Body of pancreas (tissue), 4 donors: ENCODE measurements around the gene NKAIN2. TPM values are rescaled to one million over a fixed set of nuclear protein-coding genes. Genes with fewer than 3 reads are reported as not detected.

Experiments used
- ATAC-seq: fragments of 150-250 bp; one replicate; pipeline ENCODE4 v1.9.1; 2016
- DNase-seq, 4 donors: peaks; one replicate each; pipeline ENCODE4 v3.0.0-alpha.2; 2019
- H3K27ac ChIP-seq, 4 donors: fragments of 200-600 bp; sonication (generic); 1 replicate in 3 of 4; 2 replicates in 1 of 4; pipeline versions ENCODE4 v1.5.1 to v1.6.1; 2016 to 2019; ENCODE audit warnings: mild to moderate bottlenecking in 1 of 4, mixed read lengths in 1 of 4, moderate library complexity in 1 of 4
- H3K27me3 ChIP-seq, 2 donors: fragments of 200-600 bp; sonication (generic); one replicate each; pipeline ENCODE4 v1.6.0; 2016; ENCODE audit warnings: mild to moderate bottlenecking in 1 of 2
- H3K36me3 ChIP-seq, 2 donors: fragments of 200-600 bp; sonication (generic); replicated peaks in 1 of 2; 2 replicates each; pipeline ENCODE4 v1.5.1; 2016; ENCODE audit warnings: low read depth in 2 of 2; ENCODE audit not compliant: insufficient read depth in 1 of 2
- H3K4me1 ChIP-seq: fragments of 200-600 bp; sonication (generic); one replicate; pipeline ENCODE4 v1.6.0; 2016
- H3K4me3 ChIP-seq, 2 donors: fragments of 200-600 bp; sonication (generic); 1 replicate in 1 of 2; 2 replicates in 1 of 2; pipeline ENCODE4 v1.5.1; 2016 to 2019
- H3K9me3 ChIP-seq, 3 donors: fragments of 200-600 bp; sonication (generic); 1 replicate in 2 of 3; 2 replicates in 1 of 3; pipeline ENCODE4 v1.5.1; 2016
- POLR2A ChIP-seq, 3 donors: fragments of 450-650 bp; IDR thresholded peaks; one replicate each; pipeline ENCODE4 v1.6.1; 2016; ENCODE audit warnings: antibody characterized with exemption in 3 of 3, mild to moderate bottlenecking in 2 of 3
- WGBS, 2 donors: methylation state at CpG; one replicate each; pipeline ENCODE4 v1.1.5; 2017; 5-methylcytosine and 5-hydroxymethylcytosine counted together
- intact Hi-C: fragments of 100-400 bp; cut with DNase I; formaldehyde crosslinking; loops from one replicate; pipeline ENCODE4 v1.15.1; 2023
- total RNA-seq, 2 donors: library from RNA; depleted of rRNA; stranded (reverse); fragments of >200 nt; gene quantifications; one replicate each; pipeline ENCODE4 v1.1.0, GENCODE V29; 2016
- TF ChIP-seq, protein P1 (sequence below), 7 experiments: fragments of 450-650 bp in 4 of 7; fragments of 200-600 bp in 3 of 7; sonication (generic) in 3 of 7; IDR thresholded peaks; one replicate each; pipeline ENCODE4 v1.5.1; 2016 to 2019; ENCODE audit warnings: antibody characterized with exemption in 7 of 7

NKAIN2 gene
- total RNA-seq, 2 donors from 2014 or later = not detected

GRCh38 chr6:124683507-124683906 is 879.8 kb downstream of the NKAIN2 start:
- Histone ChIP-seq H3K4me1 (no peaks in the 10 kb centered on the region), H3K27ac (no peak overlapping the region), H3K4me3 (no peak overlapping the region), H3K27me3 (no peaks in the 10 kb centered on the region), H3K9me3 (peaks cover 0 to 13% (median 0%) of the 10 kb centered on the region in 3 donors), H3K36me3 (no peaks in the 10 kb centered on the region)
- DNase-seq (no peak), ATAC-seq (no peak)
- 43 to 58% methylated on average over 4 of the region's 4 CpGs for WGBS, 2 donors
- TF ChIP-seq, protein P1, sequence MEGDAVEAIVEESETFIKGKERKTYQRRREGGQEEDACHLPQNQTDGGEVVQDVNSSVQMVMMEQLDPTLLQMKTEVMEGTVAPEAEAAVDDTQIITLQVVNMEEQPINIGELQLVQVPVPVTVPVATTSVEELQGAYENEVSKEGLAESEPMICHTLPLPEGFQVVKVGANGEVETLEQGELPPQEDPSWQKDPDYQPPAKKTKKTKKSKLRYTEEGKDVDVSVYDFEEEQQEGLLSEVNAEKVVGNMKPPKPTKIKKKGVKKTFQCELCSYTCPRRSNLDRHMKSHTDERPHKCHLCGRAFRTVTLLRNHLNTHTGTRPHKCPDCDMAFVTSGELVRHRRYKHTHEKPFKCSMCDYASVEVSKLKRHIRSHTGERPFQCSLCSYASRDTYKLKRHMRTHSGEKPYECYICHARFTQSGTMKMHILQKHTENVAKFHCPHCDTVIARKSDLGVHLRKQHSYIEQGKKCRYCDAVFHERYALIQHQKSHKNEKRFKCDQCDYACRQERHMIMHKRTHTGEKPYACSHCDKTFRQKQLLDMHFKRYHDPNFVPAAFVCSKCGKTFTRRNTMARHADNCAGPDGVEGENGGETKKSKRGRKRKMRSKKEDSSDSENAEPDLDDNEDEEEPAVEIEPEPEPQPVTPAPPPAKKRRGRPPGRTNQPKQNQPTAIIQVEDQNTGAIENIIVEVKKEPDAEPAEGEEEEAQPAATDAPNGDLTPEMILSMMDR (IDR thresholded peaks at IDR 0.05) = no peak
- no peak for TF ChIP-seq POLR2A (IDR thresholded peaks at IDR 0.05)
- intact Hi-C loops = no loop called here

DNA sequence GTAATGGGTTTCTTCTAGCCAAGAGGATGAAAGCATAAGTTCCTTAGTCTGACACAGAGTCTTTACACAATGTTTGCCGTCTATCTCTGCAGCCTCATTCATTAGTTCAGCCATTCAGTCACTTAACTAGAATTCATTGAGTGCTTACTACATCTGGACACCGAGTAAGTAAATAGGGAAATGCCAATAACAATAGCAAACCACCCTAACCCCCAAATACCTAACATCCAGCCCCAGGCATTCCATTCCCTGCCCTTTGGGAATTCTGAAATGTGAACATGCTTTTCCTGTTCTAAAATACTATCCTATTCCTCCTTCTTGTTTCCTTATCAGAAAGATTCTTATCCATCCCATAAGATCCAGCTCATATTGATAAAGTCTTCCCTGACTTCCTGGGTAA is 881.0 kb downstream of the NKAIN2 start:
- Histone ChIP-seq H3K9me3 (peaks cover 0 to 6% (median 0%) of the 10 kb centered on the region in 3 donors), H3K4me3 (no peak overlapping the region), H3K36me3 (no peaks in the 10 kb centered on the region), H3K27ac (no peak overlapping the region), H3K27me3 (no peaks in the 10 kb centered on the region), H3K4me1 (no peaks in the 10 kb centered on the region)
- DNase-seq (no peak), ATAC-seq (no peak)
- TF ChIP-seq, protein P1 (IDR thresholded peaks at IDR 0.05) = no peak
- TF ChIP-seq POLR2A (IDR thresholded peaks at IDR 0.05) = no peak
- intact Hi-C loops = no loop called here
- 41 to 53% methylated on average over 2 of the region's 2 CpGs for WGBS, 2 donors

DNA sequence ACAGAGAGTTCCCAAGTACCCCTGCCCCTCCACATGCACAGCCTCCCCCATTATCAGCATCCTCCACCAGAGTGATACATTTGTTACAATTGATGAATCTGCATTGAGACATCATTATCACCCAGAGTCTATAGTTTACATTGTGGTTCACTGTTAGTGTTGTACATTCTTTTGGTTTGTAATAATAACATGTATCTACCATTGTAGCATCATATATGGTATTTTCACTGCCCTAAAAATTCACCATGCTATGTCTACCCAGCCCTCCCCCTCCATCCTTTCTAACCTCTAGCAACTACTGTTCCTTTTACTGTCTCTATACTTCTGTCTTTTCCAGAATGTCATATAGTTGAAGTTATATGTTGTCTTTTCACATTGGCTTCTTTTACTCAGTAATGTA is 884.7 kb downstream of the NKAIN2 start:
- DNase-seq (no peak), ATAC-seq (no peak)
- Histone ChIP-seq H3K4me1 (no peaks in the 10 kb centered on the region), H3K4me3 (no peak overlapping the region), H3K36me3 (no peaks in the 10 kb centered on the region), H3K27me3 (no peaks in the 10 kb centered on the region), H3K9me3 (peaks cover 0 to 6% (median 0%) of the 10 kb centered on the region in 3 donors), H3K27ac (no peak overlapping the region)
- TF ChIP-seq, protein P1 (IDR thresholded peaks at IDR 0.05) = no peak
- TF ChIP-seq POLR2A (IDR thresholded peaks at IDR 0.05) = no peak
- intact Hi-C loops = no loop called here

DNA sequence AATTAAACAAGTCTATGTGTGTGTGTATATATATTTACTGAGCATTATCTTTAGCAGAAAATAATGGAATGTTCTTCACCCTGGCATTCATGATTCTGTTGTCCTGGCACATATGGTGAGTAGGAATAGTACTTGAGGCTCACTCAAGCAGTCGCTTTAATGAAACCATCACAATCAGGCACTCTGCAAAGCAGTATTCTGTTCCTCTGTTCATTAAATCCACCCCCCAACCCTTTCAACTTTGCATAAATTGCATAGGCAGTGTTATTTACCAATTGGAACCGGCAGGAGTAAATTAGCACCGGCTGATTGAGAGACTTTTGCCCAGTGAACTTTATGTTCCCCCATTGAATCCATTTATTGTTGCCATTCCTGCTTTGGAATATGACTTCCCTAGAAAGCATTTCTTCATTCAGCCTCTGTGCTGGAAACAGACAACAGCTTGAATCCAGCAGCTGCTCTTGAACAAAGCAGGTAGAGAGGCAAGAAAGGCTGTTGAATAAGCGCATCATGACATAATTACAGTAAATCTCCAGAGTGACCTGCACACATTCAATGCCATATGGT is 890.6 kb downstream of the NKAIN2 start:
- no peak for DNase-seq
- intact Hi-C loops = no loop called here
- ATAC-seq = no peak
- Histone ChIP-seq H3K27ac (no peak overlapping the region), H3K27me3 (no peaks in the 10 kb centered on the region), H3K4me1 (no peaks in the 10 kb centered on the region), H3K4me3 (no peak overlapping the region), H3K9me3 (peaks cover 0 to 5% (median 0%) of the 10 kb centered on the region in 3 donors), H3K36me3 (no peaks in the 10 kb centered on the region)
- no peak for TF ChIP-seq POLR2A (IDR thresholded peaks at IDR 0.05)
- TF ChIP-seq, protein P1 (IDR thresholded peaks at IDR 0.05) = no peak
- 77 to 86% methylated on average over 4 of the region's 4 CpGs for WGBS, 2 donors

- no peaks in the 10 kb centered on the region for H3K4me1 ChIP-seq
- H3K4me3 ChIP-seq = no peak overlapping the region
- H3K9me3 ChIP-seq = peaks cover 0 to 8% (median 0%) of the 10 kb centered on the region in 3 donors
- no peak overlapping the region for H3K27ac ChIP-seq
- ATAC-seq = no peak
- DNase-seq = no peak
- TF ChIP-seq, protein P1 (IDR thresholded peaks at IDR 0.05) = no peak
- no peak for TF ChIP-seq POLR2A (IDR thresholded peaks at IDR 0.05)
- intact Hi-C loops = no loop called here
- no peaks in the 10 kb centered on the region for H3K27me3 ChIP-seq
- no peaks in the 10 kb centered on the region for H3K36me3 ChIP-seq
- 71% methylated on average over 2 of the region's 2 CpGs for WGBS, 2 donors
These were observed 895.4 kb downstream of the NKAIN2 start for GRCh38 chr6:124699038-124699437.
